SK-N-MC (cell line): ENCODE results near the gene SPIRE1.

Experiments used
- DNase-seq: peaks from one replicate; pipeline ENCODE4 v3.0.0-alpha.2; 2011; ENCODE audit warnings: low read depth, low spot score
- H3K27ac ChIP-seq: fragments of 200-600 bp; sonication (generic); 2 replicates; pipeline ENCODE4 v1.5.1; 2016; ENCODE audit warnings: mixed run types
- H3K36me3 ChIP-seq: fragments of 200-600 bp; sonication (generic); 2 replicates; pipeline ENCODE4 v1.6.1; 2017; ENCODE audit warnings: antibody characterized with exemption, low read length, mixed read lengths; ENCODE audit not compliant: insufficient read depth
- H3K4me3 ChIP-seq: fragments of 200-600 bp; sonication (generic); 2 replicates; pipeline ENCODE4 v1.5.1; 2016
- H3K9ac ChIP-seq: fragments of 200-600 bp; sonication (generic); 2 replicates; pipeline ENCODE4 v1.8.0; 2017; ENCODE audit warnings: mixed run types, mixed read lengths; ENCODE audit not compliant: insufficient read length
- H3K9me3 ChIP-seq: fragments of 200-600 bp; sonication (generic); 2 replicates; pipeline ENCODE4 v1.6.1; 2017; ENCODE audit warnings: low read depth, mild to moderate bottlenecking, antibody characterized with exemption, low read length, moderate library complexity, mixed read lengths
- EZH2 ChIP-seq: fragments of 200-600 bp; sonication (generic); IDR thresholded peaks from one replicate; pipeline ENCODE4 v1.6.1; 2017; ENCODE audit warnings: antibody characterized with exemption
- FOXP2 ChIP-seq: optimal IDR thresholded peaks from 2 replicates; pipeline ENCODE3; 2011; ENCODE audit warnings: mild to moderate bottlenecking, moderate library complexity; ENCODE audit not compliant: insufficient read depth; ENCODE audit errors: extremely low read length, control extremely low read depth
- POLR2AphosphoS5 ChIP-seq: IDR thresholded peaks from 2 replicates; pipeline ENCODE4 v1.6.1; 2012; ENCODE audit warnings: mild to moderate bottlenecking, low read depth, low read length, borderline replicate concordance

Gene SPIRE1

DNA sequence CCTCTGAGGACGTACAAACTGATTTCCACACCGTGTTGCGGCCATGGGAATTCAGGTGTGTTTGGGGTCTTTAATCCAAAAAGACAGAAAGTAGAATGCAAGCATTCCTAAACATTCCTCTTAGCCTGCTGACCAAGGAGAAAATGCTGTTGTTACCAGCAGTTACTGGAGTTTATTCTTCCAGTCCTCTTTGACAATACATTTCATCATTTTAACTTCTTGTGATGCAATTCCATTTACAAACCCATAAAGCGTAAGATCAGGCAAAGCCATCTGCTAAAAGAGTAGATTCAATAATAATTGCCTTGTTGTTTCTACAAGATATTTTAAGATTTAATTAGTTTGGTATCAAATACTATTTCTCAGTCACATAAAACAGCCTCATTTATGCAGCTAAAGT, 32.7 kb downstream of the SPIRE1 start:
- Histone ChIP-seq H3K36me3 (no peaks in the 10 kb centered on the region), H3K9me3 (0 out of 2 replicates have a peak, but pooled peaks cover 4% of the 10 kb centered on the region)
- TF ChIP-seq POLR2AphosphoS5 (no peak), FOXP2 (no peak), EZH2 (no peak)

GRCh38 chr18:12621742-12622306, 36.1 kb downstream of the SPIRE1 start:
- no peak for DNase-seq
- H3K27ac ChIP-seq = no peak overlapping the region
- H3K9ac ChIP-seq = no peak overlapping the region
- H3K9me3 ChIP-seq = 0 out of 2 replicates have a peak, but pooled peaks cover 4% of the 10 kb centered on the region
- H3K36me3 ChIP-seq = no peaks in the 10 kb centered on the region
- H3K4me3 ChIP-seq = no peak overlapping the region
- TF ChIP-seq POLR2AphosphoS5 = no peak
- no peak for TF ChIP-seq EZH2
- TF ChIP-seq FOXP2 = no peak

More for the DNA sequence above, 32.7 kb downstream of the SPIRE1 start:
- peak overlapping the region; percentile 12; the same call in 1 of the 2 replicates for H3K27ac ChIP-seq
- H3K9ac ChIP-seq = no peak overlapping the region
- no peak overlapping the region for H3K4me3 ChIP-seq
- DNase-seq = no peak

DNA sequence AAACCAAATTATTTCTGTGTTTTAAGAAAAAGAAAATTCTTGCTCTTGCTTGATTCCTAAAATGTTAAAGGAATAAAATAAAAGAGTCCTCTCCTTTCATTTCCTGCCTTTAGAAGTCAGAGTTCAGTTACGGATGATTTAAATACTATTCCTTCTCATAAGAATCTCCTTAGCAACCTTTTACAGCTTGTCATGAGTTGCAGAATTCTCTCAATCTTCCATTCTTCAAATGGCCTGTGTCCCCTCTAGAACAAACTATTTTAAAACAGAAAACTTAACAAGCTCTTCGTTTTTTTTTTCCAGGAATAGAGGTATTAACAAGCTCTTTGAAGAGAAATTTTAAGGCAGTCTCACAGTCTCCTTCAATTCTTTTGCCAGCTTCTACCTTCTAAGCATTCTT, 42.2 kb downstream of the SPIRE1 start:
- TF ChIP-seq EZH2 (no peak), POLR2AphosphoS5 (no peak), FOXP2 (no peak)
- DNase-seq = no peak
- no peaks in the 10 kb centered on the region for H3K36me3 ChIP-seq
- no peaks in the 10 kb centered on the region for H3K9me3 ChIP-seq
- H3K27ac ChIP-seq = peak overlapping the region; percentile 60; the same call in 1 of the 2 replicates
- H3K4me3 ChIP-seq = no peak overlapping the region
- no peak overlapping the region for H3K9ac ChIP-seq

GRCh38 chr18:12608301-12608700, 49.6 kb downstream of the SPIRE1 start:
- no peak for DNase-seq
- TF ChIP-seq EZH2 (no peak), FOXP2 (no peak), POLR2AphosphoS5 (no peak)
- H3K27ac ChIP-seq = no peak overlapping the region
- H3K36me3 ChIP-seq = no peaks in the 10 kb centered on the region
- H3K9ac ChIP-seq = no peak overlapping the region
- no peak overlapping the region for H3K4me3 ChIP-seq
- H3K9me3 ChIP-seq = no peaks in the 10 kb centered on the region

DNA sequence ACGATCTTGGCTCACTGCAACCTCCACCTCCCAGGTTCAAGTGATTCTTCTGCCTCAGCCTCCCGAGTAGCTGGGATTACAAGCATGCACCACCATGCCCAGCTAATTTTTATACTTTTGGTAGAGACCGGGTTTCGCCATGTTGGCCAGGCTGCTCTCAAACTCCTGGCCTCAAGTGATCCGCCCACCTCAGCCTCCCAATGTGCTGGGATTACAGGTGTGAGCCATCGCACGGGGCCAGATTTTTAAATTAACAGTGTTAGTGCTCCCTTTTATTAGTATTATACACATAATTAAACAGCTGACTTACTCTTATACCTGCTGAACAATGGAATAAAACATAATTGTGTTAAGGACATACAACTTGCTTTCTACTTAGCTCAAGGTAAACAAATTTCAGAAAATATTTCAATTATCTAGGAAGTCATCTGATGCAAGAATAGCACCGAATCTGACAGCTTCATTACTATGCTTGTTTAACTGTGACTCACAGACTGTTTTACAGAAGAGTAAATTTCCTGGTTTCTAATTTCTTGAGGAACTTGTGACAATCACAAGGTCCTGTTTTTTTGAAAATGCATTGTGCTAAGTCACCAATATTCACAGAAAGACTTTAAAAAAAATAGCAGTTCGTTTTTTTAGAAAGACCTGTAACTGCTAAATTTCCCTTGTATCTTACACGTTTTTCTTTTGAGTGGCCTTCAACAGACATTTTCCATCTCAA, 51.2 kb downstream of the SPIRE1 start:
- Histone ChIP-seq H3K4me3 (no peak overlapping the region), H3K27ac (no peak overlapping the region; the same call in 1 of the 2 replicates), H3K9ac (no peak overlapping the region), H3K36me3 (no peaks in the 10 kb centered on the region), H3K9me3 (no peaks in the 10 kb centered on the region)
- TF ChIP-seq POLR2AphosphoS5 (no peak), EZH2 (no peak), FOXP2 (no peak)
- no peak for DNase-seq

- Histone ChIP-seq H3K27ac (no peak overlapping the region), H3K9me3 (no peaks in the 10 kb centered on the region), H3K9ac (no peak overlapping the region), H3K4me3 (no peak overlapping the region), H3K36me3 (no peaks in the 10 kb centered on the region)
- TF ChIP-seq FOXP2 (no peak), POLR2AphosphoS5 (no peak), EZH2 (no peak)
- DNase-seq = no peak
Observed at GRCh38 chr18:12604445-12605007, 53.4 kb downstream of the SPIRE1 start.

- H3K9me3 ChIP-seq = no peaks in the 10 kb centered on the region
- H3K27ac ChIP-seq = no peak overlapping the region
- no peak overlapping the region for H3K4me3 ChIP-seq
- no peak overlapping the region for H3K9ac ChIP-seq
- no peaks in the 10 kb centered on the region for H3K36me3 ChIP-seq
- no peak for TF ChIP-seq EZH2
- TF ChIP-seq POLR2AphosphoS5 = no peak
- no peak for TF ChIP-seq FOXP2
- no peak for DNase-seq
Observed at GRCh38 chr18:12599966-12600365, 57.9 kb downstream of the SPIRE1 start.

- TF ChIP-seq EZH2 = no peak
- TF ChIP-seq POLR2AphosphoS5 = no peak
- TF ChIP-seq FOXP2 = no peak
- no peak overlapping the region for H3K27ac ChIP-seq
- H3K9ac ChIP-seq = no peak overlapping the region
- no peak for DNase-seq
- H3K36me3 ChIP-seq = no peaks in the 10 kb centered on the region
- H3K4me3 ChIP-seq = no peak overlapping the region
- no peaks in the 10 kb centered on the region for H3K9me3 ChIP-seq
Observed at GRCh38 chr18:12599543-12599942, 58.4 kb downstream of the SPIRE1 start.
